ENCODE results near the gene RBM38. TPM values are rescaled to one million over a fixed set of nuclear protein-coding genes. Genes with fewer than 3 reads are reported as not detected.
"Not testable (repeated sequence)": the region's sequence is repeated elsewhere in the genome, so short reads cannot be mapped to it uniquely, and the experiment has no call there.

RBM38 gene
- total RNA-seq, 6 experiments from 2014 or later, result 3.7 to 5.7 (median 4.6) TPM

GRCh38 chr20:57429159-57429496 is 37.9 kb downstream of the RBM38 start:
- H3K4me3 Mint-ChIP-seq, result no peak overlapping the region
- H3K36me3 Mint-ChIP-seq (ENCODE audit: low read depth), result no peaks in the 10 kb centered on the region
- peaks cover 8% of the 10 kb centered on the region for H3K4me1 Mint-ChIP-seq (ENCODE audit: low read depth)
- no peak for TF ChIP-seq CTCF (IDR thresholded peaks at IDR 0.05)
- no peak for DNase-seq
- peaks cover 17% of the 10 kb centered on the region for H3K27me3 Mint-ChIP-seq (ENCODE audit: insufficient read depth)
- no peak overlapping the region for H3K27ac Mint-ChIP-seq
- no peaks in the 10 kb centered on the region for H3K9me3 Mint-ChIP-seq

- peaks cover 8% of the 10 kb centered on the region for H3K4me1 Mint-ChIP-seq (ENCODE audit: low read depth)
- no peaks in the 10 kb centered on the region for H3K9me3 Mint-ChIP-seq
- no peaks in the 10 kb centered on the region for H3K36me3 Mint-ChIP-seq (ENCODE audit: low read depth)
- H3K27me3 Mint-ChIP-seq (ENCODE audit: insufficient read depth), result peaks cover 17% of the 10 kb centered on the region
- no peak overlapping the region for H3K27ac Mint-ChIP-seq
- DNase-seq, result peak; percentile 55
- H3K4me3 Mint-ChIP-seq, result no peak overlapping the region
- TF ChIP-seq CTCF (IDR thresholded peaks at IDR 0.05), result no peak
Observed at GRCh38 chr20:57429580-57430200, 38.5 kb downstream of the RBM38 start.

- H3K36me3 Mint-ChIP-seq (ENCODE audit: low read depth); H3K4me3 Mint-ChIP-seq; H3K4me1 Mint-ChIP-seq (ENCODE audit: low read depth); H3K9me3 Mint-ChIP-seq; DNase-seq; H3K27ac Mint-ChIP-seq: not testable (repeated sequence)
- H3K27me3 Mint-ChIP-seq (ENCODE audit: insufficient read depth), result peaks cover 16% of the 10 kb centered on the region
Observed at GRCh38 chr20:57430201-57430596, 39.0 kb downstream of the RBM38 start.

- no peak for TF ChIP-seq CTCF (IDR thresholded peaks at IDR 0.05)
- Mint-ChIP-seq H3K4me1 (ENCODE audit: low read depth) (peaks cover 8% of the 10 kb centered on the region), H3K36me3 (ENCODE audit: low read depth) (no peaks in the 10 kb centered on the region), H3K9me3 (no peaks in the 10 kb centered on the region), H3K27ac (no peak overlapping the region), H3K4me3 (no peak overlapping the region), H3K27me3 (ENCODE audit: insufficient read depth) (peaks cover 23% of the 10 kb centered on the region)
- no peak for DNase-seq
Observed at GRCh38 chr20:57431539-57431835, 40.3 kb downstream of the RBM38 start.

GRCh38 chr20:57432480-57432861 is 41.3 kb downstream of the RBM38 start:
- TF ChIP-seq CTCF (IDR thresholded peaks at IDR 0.05), result no peak
- peaks cover 8% of the 10 kb centered on the region for H3K4me1 Mint-ChIP-seq (ENCODE audit: low read depth)
- H3K27ac Mint-ChIP-seq, result no peak overlapping the region
- peaks cover 27% of the 10 kb centered on the region for H3K27me3 Mint-ChIP-seq (ENCODE audit: insufficient read depth)
- no peak for DNase-seq
- no peak overlapping the region for H3K4me3 Mint-ChIP-seq
- peaks cover 5% of the 10 kb centered on the region for H3K9me3 Mint-ChIP-seq
- H3K36me3 Mint-ChIP-seq (ENCODE audit: low read depth), result peaks cover 4% of the 10 kb centered on the region; the same call in 1 of the 2 replicates

- Mint-ChIP-seq H3K27ac (no peak overlapping the region), H3K4me3 (no peak overlapping the region), H3K36me3 (ENCODE audit: low read depth) (peaks cover 4% of the 10 kb centered on the region; the same call in 1 of the 2 replicates), H3K9me3 (peaks cover 7% of the 10 kb centered on the region), H3K27me3 (ENCODE audit: insufficient read depth) (peaks cover 28% of the 10 kb centered on the region), H3K4me1 (ENCODE audit: low read depth) (peaks cover 8% of the 10 kb centered on the region)
- no peak for TF ChIP-seq CTCF (IDR thresholded peaks at IDR 0.05)
- no peak for DNase-seq
Observed at GRCh38 chr20:57432862-57433491, 41.8 kb downstream of the RBM38 start.

All from HFFc6 (cell line).